NCI-H748 (cell line): ENCODE measurements around the gene PRM1.

Experiments
- DNase-seq: peaks from one replicate; lab custom pipeline; 2025; ENCODE audit not compliant: unreplicated experiment; lab: John Stamatoyannopoulos, UW

The PRM1 gene

DNA sequence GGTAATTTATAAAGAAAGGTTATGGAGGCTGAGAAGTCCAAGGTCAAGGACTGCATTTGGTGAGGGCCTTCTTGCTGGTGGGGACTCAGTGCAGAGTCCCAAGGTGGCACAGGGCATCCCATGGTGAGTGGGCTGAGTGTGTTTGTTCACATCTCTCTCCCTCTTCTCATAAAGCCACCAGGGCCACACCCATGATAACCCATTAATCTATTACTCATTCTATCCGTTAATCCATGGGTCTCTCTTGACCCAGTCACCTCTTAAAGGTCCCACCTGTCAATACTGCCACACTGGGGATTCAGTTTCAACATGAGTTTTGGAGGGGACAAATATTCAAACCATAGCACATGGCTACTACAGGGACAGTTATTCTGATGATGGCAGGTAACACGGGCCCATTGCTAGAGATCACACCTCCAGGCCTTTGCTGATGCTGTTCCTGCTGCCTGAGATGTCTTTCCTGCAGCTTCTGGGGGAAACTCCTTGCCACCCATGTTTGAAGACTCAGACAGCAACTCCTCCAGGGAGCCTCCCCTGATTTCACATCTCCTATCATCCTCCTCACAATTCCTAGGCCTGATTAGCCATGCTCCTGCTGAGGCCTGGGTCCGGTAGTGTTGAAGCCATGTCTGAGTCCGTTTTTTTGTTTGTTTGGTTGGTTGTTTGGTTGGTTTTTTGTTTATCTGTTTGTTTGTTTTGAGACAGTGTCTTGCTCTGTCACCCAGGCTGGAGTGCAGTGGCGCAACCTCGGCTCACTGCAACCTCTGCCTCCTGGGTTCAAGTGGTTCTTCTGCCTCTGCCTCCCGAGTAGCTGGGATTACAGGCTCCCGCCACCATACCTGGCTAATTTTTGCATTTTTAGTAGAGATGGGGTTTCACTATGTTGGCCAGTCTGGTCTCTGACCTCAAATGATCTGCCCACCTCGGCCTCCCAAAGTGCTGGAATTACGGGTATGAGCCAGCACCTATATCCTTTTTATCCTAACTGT is 41.2 kb downstream of the PRM1 start:
- no peak for DNase-seq

DNA sequence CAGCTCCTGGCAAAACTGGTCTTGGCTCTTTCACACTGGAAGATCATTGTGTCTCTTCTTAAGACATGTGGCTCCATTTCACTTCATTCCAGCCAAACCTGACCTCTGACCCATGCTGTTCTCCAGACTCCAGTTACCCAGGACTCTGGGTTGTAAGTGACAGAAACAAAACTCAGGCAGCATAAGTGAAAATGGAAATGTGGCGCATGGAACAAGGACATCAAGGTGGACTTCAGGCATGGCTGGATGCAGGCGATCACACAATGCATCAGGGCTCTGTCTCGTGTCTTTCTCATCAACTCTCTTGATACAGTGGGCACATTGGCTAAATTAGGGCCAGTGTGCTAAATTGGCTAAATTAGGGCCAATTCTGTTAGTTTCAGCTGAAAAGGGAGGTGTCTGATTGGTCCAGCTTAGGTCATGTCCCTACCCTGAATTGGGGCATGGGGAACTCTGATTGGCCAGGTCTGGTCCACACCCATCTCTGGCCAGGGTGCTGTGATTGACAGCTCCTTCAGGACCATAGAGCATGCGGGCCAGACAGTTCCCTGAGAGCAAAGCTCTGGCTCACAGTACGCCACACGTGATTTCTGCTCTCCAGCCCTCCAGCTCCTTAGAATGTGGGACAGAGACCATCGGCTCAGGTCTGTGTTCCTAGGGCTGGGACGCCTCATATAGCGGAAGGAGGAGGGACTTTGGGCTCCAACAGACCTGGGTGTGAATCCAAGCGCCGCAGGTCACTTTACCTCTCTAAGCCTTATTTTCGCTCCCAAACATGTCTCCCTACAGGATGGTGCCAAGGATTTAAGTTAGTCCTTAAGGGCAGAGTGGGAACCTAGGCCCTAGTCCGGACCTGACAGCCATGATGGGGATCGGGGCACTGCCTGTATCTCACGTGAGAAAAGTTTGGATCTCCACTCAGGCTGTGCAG is 42.6 kb downstream of the PRM1 start:
- no peak for DNase-seq

DNA sequence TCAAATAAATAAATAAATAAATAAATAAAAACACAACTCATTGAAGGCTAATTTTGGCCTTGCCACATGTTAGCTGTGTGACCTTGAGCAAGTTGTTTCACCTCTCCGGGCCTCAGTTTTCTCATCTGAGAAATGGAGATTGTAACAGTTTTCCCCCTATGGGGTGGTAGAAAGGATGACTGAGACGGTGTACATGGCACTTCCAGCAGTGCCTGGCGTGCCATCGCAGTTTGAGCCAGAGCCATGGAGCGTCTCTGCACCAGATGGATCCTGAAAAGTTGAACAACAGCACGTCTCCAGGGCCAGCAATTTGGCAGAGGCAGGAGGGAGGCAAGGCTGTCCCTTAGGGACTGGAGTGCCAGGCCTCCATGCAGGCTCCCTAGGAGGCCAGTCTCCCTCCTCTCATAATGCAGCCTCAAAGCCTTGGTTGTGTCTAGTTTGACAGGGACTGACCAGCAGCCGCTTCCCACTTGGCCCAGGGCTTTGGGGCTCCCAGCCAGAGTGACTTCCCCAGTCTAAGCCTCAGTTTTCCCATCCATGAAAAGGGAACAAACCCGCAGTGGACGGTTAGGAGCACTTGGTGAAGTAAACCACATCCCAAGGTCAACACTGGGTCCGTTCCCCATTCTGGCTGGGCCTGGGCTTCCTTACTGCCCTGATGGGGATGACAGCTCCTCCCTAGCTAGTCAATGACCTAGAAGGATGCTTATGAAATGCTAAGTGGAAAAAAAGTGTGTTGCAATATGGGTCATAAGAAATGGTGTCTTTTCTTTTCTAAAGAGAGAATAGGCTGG is 44.5 kb downstream of the PRM1 start:
- DNase-seq, result no peak

DNA sequence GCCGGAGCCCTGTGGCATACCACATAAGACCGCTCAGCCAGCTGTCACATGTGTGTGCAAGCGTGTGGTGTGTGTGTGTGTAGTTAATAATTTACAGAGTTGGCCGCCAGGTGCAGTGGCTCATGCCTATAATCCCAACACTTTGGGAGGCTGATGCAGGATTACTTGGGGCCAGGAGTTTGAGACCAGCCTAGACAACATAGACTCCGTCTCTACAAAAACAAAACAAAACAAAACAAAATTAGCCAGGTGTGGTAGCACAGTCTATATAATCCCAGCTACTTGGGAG is 45.5 kb downstream of the PRM1 start:
- DNase-seq, result no peak

DNA sequence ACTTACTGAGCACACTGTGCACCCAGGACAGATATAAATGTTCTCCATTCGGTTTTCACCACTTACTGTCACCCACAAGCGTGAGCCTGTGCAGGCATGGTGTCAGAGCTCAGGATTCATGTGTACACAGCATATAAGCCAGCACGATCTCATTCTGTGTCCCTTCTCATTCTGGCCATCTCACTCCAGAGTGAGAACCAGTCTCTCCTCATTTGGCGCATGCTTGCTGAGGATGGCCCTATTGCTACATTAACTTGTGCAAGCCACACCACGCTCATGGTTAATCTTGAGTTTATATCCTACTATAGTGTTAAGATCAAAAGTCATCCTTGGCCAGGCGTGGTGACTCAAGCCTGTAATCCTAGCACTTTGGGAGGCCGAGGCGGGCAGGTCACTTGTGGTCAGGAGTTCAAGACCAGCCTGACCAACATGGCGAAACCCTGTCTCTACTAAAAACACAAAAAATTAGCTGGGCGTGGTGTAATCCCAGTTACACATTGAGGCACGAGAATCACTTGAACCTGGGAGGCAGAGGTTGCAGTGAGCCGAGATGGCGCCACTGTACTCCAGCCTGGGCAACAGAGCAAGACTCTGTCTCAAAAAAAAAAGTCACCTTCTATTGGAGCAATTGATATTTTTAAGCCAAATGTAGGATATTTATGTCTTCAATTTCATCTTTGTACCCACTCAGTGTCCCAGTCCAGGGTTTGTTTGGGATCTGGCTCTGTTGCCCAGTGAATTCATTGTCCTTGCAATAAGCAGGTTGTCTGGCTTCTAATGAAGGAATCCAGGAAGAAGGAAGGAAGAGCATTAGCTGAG is 46.0 kb downstream of the PRM1 start:
- DNase-seq, result no peak

DNA sequence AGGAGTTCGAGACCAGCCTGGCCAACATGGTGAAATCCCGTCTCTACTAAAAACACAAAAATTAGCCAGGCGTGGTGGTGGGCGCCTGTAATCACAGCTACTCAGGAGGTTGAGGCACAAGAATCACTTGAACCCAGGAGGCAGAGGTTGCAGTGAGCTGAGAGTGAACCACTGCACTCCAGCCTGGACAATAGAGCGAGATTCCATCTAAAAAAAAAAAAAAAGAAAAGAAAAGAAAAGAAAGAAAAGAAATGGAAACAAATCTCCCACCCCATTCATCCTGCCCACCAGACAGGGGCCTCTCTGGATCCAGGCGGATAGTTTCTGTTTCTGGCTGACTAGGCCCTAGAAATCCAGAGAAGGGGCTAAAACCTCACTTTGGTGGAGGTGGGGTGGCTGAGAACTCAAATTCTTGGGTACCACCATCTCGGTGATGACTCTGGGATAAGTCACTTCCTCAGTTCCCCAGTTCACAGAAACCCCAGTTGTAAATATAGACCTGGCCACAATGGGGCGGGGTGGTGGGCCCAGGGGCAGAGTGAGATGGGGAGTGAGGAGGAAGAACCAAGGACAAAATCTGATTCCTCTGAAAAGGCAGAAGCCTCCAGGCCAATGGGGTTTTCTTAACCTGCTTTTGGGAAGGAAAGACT is 47.3 kb downstream of the PRM1 start:
- no peak for DNase-seq

DNA sequence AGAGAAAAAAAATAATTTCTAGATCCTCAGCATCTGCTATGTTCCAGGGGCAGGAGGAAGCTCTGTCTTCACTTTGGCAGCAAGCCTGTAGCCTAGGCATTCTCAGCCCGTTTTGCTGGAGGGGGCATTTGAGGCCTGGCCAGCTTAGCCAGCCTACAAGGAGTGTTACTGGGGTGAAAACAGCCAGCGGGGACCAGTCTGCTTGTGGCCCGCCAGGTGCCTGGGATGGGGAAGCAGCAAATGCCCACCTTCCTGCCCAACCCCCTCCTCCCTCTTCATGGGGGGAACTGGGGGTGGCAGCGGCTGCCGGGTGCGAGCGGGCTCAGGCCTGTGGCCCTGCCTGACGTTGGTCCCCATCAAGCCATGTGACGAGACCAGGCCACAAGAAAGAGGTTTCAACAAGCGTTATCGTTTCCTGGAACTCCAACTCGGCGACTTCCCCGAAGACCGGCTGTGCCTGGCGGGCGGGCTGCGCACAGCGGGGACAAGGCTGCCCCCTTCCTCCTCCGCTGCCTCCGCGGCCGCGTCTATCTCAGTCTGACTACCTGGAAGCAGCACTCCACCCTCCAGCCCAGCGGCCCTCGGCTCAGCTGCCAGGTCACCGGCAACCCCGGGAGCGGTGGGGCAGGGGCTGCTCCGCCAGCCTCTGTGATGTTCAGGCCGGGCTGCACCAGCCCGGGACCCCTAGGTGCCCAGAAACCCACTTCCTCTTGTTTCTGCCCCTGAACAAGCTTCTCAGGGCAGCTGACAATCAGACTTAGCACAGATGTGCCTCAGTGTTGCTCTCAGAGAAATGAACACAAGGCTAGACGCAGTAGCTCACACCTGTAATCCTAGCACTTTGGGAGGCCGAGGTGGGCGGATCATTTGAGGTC is 48.0 kb downstream of the PRM1 start:
- no peak for DNase-seq

DNA sequence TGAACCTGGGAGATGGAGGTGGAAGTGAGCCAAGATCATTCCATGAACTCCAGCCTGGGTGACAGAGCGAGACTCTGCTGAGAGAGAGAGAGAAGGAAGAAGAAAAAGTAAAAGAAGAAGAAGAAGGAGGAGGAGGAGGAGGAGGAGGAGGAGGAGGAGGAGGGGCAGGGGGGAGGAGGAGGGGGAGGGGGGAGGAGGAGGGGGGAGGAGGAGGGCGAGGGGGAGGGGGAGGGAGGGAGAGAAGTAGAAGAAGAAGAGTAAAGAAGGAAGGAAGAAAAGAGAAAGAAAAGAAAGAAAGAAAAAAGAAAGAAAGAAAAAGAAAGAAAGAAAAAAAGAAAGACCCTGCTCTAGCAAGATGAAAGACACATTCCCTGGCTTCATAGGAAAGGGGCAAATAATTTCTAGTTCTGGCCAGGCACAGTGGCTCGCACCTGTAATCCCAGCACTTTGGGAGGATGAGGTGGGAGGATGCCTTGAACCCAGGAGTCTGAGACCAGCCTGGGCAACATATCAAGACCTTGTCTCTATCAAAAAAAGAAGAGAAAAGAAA is 48.8 kb downstream of the PRM1 start:
- no peak for DNase-seq

DNA sequence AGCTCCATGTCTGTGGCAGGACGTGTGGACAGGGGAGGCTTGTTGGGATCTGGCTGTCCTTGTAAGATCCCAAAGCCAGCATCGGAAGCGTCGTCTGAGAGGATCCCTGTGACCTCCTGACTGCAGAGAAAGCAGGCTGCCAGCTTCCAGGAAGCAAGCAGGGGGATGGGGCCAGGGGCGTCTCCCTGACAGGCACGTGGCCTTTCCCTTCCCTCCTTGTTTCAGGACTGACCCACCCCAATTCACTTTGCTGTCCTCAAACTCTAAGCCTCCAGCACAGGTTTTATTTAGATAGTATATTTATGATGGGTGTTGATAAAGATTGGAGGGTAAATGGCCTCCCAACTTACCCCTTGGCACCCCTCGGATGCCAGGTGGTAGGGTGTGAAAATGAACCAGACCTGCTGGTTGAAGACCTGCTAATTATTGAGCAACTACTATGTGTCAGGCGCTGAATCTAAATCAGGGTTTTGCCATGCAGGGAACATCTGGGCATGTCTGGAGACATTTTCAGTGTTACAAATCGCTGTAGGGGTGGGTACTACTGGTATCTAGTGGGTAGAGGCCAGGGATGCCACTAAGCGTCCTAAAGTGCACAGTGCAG is 49.7 kb downstream of the PRM1 start:
- no peak for DNase-seq
